Fibroblast of lung (primary cell): ENCODE results near the gene CDC42SE2. TPM values are rescaled to one million over a fixed set of nuclear protein-coding genes. Genes with fewer than 3 reads are reported as not detected.

ENCODE experiments used
- DNase-seq, 2 donors: peaks; one replicate each; pipeline versions ENCODE4 v3.0.0 to v3.0.0-alpha.2; 2010; ENCODE audit warnings: low read depth in 2 of 2
- H2AFZ ChIP-seq: 2 replicates; pipeline ENCODE4 v1.5.1; 2012; ENCODE audit warnings: low read length, control low read depth, inconsistent platforms
- H3K27ac ChIP-seq: 2 replicates; pipeline ENCODE4 v1.5.1; 2011; ENCODE audit warnings: low read length, control low read depth; ENCODE audit not compliant: insufficient read depth
- H3K27me3 ChIP-seq: 2 replicates; pipeline ENCODE4 v1.5.1; 2011; ENCODE audit warnings: mild to moderate bottlenecking, low read length; ENCODE audit not compliant: control insufficient read depth, insufficient read depth
- H3K36me3 ChIP-seq: 2 replicates; pipeline ENCODE4 v1.5.1; 2011; ENCODE audit warnings: low read length; ENCODE audit not compliant: control insufficient read depth, insufficient read depth
- H3K4me1 ChIP-seq: 2 replicates; pipeline ENCODE4 v1.5.1; 2011; ENCODE audit warnings: low read length; ENCODE audit not compliant: control insufficient read depth, insufficient read depth; ENCODE audit errors: extremely low read depth
- H3K4me2 ChIP-seq: 2 replicates; pipeline ENCODE4 v1.5.1; 2011; ENCODE audit warnings: low read length, control low read depth; ENCODE audit not compliant: insufficient read depth; ENCODE audit errors: extremely low read depth
- H3K4me3 ChIP-seq, 4 experiments: fragments of 200-600 bp in 1 of 4; sonication (generic) in 1 of 4; replicated peaks in 1 of 4; 2 replicates each; pipeline ENCODE4 v1.5.1; 2011 to 2016; ENCODE audit warnings: low read length in 4 of 4, low read depth in 3 of 4, mild to moderate bottlenecking in 3 of 4, control low read depth in 2 of 4, inconsistent platforms in 1 of 4, mixed read lengths in 1 of 4; ENCODE audit not compliant: insufficient read depth in 1 of 4; ENCODE audit errors: control extremely low read depth in 1 of 4
- H3K79me2 ChIP-seq: 2 replicates; pipeline ENCODE4 v1.5.1; 2012; ENCODE audit warnings: mild to moderate bottlenecking, low read length, inconsistent platforms; ENCODE audit not compliant: control insufficient read depth, insufficient read depth
- H3K9ac ChIP-seq: 2 replicates; pipeline ENCODE4 v1.5.1; 2011; ENCODE audit warnings: mild to moderate bottlenecking, low read length, control low read depth; ENCODE audit not compliant: insufficient read depth
- H3K9me3 ChIP-seq: 2 replicates; pipeline ENCODE4 v1.5.1; 2012; ENCODE audit warnings: low read depth, low read length; ENCODE audit not compliant: control insufficient read depth, insufficient read depth
- H4K20me1 ChIP-seq: 2 replicates; pipeline ENCODE4 v1.5.1; 2011; ENCODE audit warnings: low read length; ENCODE audit not compliant: control insufficient read depth, insufficient read depth; ENCODE audit errors: extremely low read depth
- EZH2 ChIP-seq: IDR thresholded peaks from 2 replicates; pipeline ENCODE4 v1.5.1; 2012; ENCODE audit warnings: low read length, control low read depth, mild to moderate bottlenecking; ENCODE audit errors: missing control alignments
- polyA plus RNA-seq, 2 donors: library from polyadenylated mRNA; depleted of rRNA in 1 of 2; stranded (reverse) in 1 of 2; unstranded in 1 of 2; fragments of >200 nt; gene quantifications; 2 replicates each; pipeline ENCODE4 v1.2.1, GENCODE V29; 2011 to 2012; ENCODE audit warnings: missing spikeins in 1 of 2
- total RNA-seq: library from RNA; depleted of rRNA; stranded (reverse); fragments of >200 nt; gene quantifications from 2 replicates; pipeline ENCODE4 v1.2.1, GENCODE V29; 2014
- TF ChIP-seq, protein P1 (sequence below), 2 donors: IDR thresholded peaks in 1 of 2; conservative IDR thresholded peaks in 1 of 2; 1 replicate in 1 of 2; 2 replicates in 1 of 2; pipeline ENCODE4 v1.5.1; 2011 to 2012; ENCODE audit warnings: low read length in 2 of 2, control low read depth in 1 of 2, inconsistent platforms in 1 of 2, low read depth in 1 of 2, mild to moderate bottlenecking in 1 of 2

The CDC42SE2 gene
- total and polyA plus RNA-seq, 2 donors (not counting 1 experiment from before 2014, with no cell fraction given) = 26.1 to 26.5 TPM

DNA sequence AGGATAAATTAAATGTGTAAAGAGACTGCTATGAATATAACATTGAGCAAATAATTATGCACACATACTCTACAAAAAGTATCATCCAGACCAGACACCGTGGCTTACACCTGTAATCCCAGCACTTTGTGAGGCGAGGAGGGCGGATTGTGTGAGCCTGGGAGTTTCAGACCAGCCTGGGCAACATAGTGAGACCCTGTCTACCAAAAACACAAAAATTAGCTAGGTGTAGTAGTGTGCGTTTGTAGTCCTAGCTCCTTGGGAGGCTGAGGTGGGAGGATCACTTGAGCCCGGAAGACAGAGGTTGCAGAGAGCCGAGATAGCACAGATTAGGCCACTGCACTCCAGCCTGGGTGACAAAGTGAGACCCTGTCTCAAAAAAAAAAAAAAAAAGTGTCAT lies 2.4 kb upstream of the CDC42SE2 start:
- Histone ChIP-seq H3K79me2 (peaks cover 21% of the 10 kb centered on the region), H3K27me3 (no peaks in the 10 kb centered on the region), H3K27ac (no peak overlapping the region), H3K9me3 (no peaks in the 10 kb centered on the region), H4K20me1 (no peaks in the 10 kb centered on the region), H3K9ac (no peak overlapping the region), H3K4me2 (no peak overlapping the region), H3K36me3 (no peaks in the 10 kb centered on the region), H3K4me3 (no peak overlapping the region), H2AFZ (no peak overlapping the region), H3K4me1 (no peaks in the 10 kb centered on the region)
- TF ChIP-seq, protein P1, sequence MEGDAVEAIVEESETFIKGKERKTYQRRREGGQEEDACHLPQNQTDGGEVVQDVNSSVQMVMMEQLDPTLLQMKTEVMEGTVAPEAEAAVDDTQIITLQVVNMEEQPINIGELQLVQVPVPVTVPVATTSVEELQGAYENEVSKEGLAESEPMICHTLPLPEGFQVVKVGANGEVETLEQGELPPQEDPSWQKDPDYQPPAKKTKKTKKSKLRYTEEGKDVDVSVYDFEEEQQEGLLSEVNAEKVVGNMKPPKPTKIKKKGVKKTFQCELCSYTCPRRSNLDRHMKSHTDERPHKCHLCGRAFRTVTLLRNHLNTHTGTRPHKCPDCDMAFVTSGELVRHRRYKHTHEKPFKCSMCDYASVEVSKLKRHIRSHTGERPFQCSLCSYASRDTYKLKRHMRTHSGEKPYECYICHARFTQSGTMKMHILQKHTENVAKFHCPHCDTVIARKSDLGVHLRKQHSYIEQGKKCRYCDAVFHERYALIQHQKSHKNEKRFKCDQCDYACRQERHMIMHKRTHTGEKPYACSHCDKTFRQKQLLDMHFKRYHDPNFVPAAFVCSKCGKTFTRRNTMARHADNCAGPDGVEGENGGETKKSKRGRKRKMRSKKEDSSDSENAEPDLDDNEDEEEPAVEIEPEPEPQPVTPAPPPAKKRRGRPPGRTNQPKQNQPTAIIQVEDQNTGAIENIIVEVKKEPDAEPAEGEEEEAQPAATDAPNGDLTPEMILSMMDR (conservative IDR thresholded peaks at IDR 0.05 in 1 of 2, IDR thresholded peaks at IDR 0.05 in 1 of 2; ENCODE audit: low read depth in 1 of 2, low read length in 2 of 2) = no peak
- TF ChIP-seq EZH2 = no peak
- DNase-seq = no peak

DNA sequence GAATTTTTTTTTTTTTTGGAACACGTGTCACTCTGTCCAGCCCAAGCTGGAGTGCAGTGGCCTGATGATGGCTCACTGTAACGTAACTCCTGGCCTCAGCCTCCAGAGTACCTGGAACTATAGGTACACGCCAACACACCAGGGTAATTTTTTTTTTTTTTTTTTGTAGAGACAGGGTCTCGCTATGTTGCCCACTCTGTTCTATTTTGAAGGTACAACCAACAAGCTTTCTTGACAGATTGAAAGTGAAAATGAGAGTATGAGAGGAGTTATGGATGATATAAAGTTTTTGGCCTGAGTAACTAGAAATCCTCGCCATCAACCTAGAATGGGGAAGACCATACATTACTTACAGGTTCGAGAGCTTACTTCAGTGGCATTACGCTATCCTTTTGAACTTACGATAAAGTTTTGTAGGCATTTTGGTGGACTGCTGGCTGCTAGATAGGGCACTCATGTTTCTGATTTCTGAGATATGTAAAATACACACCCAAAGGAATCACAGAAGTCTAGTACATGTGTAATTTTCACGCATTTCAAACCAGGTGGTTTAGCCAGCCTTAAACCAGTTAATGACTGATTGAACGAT lies 806 bp upstream of the CDC42SE2 start:
- Histone ChIP-seq H3K36me3 (no peaks in the 10 kb centered on the region), H3K9ac (peak overlapping the region; percentile 89), H3K27me3 (no peaks in the 10 kb centered on the region), H4K20me1 (no peaks in the 10 kb centered on the region), H3K4me1 (no peaks in the 10 kb centered on the region), H3K4me3 (peak overlapping the region; percentile 36 to 93 (median 80)), H3K9me3 (no peaks in the 10 kb centered on the region), H3K27ac (peak overlapping the region; percentile 57), H2AFZ (peak overlapping the region; percentile 91), H3K4me2 (peak overlapping the region; percentile 95), H3K79me2 (peaks cover 35% of the 10 kb centered on the region)
- TF ChIP-seq, protein P1 (conservative IDR thresholded peaks at IDR 0.05 in 1 of 2, IDR thresholded peaks at IDR 0.05 in 1 of 2; ENCODE audit: low read depth in 1 of 2, low read length in 2 of 2) = no peak
- TF ChIP-seq EZH2 = no peak
- DNase-seq = no peak

DNA sequence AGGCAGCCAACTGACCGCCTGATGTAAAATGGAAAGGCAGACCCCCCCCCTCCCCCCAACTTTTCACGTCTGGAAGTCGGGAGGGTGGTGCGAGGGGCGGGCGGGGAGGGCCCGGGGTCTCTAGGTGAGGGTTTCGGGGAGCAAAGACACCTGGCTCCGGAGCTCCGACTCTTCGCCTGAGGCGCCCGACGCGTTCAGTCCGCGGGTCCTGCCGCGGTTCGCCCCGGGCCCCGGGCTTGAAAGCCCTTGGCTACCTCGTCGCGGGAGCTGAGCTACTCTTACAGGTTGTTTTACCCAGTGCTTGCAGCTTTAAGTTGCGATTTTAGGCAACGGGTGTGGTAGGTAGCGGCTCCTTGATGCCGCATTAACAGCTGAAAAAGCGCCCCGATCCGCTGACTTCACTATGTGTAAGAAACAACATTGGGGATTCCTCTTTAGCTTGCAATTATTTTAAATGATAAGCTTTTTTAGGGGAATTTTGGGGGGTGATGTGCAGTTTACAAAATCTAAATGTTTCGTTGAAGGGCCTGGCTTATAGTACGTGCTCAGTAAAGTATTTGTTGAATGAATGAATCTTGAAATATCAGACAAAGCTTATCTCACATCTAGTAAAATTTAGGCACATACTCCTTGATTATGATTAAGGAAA lies 722 bp downstream of the CDC42SE2 start:
- H4K20me1 ChIP-seq = no peaks in the 10 kb centered on the region
- DNase-seq = peak in 1 of 2 donors; percentile 46
- H3K79me2 ChIP-seq = peaks cover 45% of the 10 kb centered on the region
- H3K27ac ChIP-seq = peak overlapping the region; percentile 85
- H3K4me3 ChIP-seq = peak overlapping the region; percentile 72 to 94 (median 92)
- H3K4me2 ChIP-seq = peak overlapping the region; percentile 30
- H3K36me3 ChIP-seq = no peaks in the 10 kb centered on the region
- no peaks in the 10 kb centered on the region for H3K27me3 ChIP-seq
- H3K9me3 ChIP-seq = no peaks in the 10 kb centered on the region
- no peak for TF ChIP-seq EZH2
- TF ChIP-seq, protein P1 (conservative IDR thresholded peaks at IDR 0.05 in 1 of 2, IDR thresholded peaks at IDR 0.05 in 1 of 2; ENCODE audit: low read depth in 1 of 2, low read length in 2 of 2) = no peak
- H3K9ac ChIP-seq = peak overlapping the region; percentile 89
- peak overlapping the region; percentile 82 for H2AFZ ChIP-seq
- H3K4me1 ChIP-seq = no peaks in the 10 kb centered on the region
